ENCODE measurements around the gene RLN3.
"Not testable (repeated sequence)": the region's sequence is repeated elsewhere in the genome, so short reads cannot be mapped to it uniquely, and the experiment has no call there.

Gene RLN3

DNA sequence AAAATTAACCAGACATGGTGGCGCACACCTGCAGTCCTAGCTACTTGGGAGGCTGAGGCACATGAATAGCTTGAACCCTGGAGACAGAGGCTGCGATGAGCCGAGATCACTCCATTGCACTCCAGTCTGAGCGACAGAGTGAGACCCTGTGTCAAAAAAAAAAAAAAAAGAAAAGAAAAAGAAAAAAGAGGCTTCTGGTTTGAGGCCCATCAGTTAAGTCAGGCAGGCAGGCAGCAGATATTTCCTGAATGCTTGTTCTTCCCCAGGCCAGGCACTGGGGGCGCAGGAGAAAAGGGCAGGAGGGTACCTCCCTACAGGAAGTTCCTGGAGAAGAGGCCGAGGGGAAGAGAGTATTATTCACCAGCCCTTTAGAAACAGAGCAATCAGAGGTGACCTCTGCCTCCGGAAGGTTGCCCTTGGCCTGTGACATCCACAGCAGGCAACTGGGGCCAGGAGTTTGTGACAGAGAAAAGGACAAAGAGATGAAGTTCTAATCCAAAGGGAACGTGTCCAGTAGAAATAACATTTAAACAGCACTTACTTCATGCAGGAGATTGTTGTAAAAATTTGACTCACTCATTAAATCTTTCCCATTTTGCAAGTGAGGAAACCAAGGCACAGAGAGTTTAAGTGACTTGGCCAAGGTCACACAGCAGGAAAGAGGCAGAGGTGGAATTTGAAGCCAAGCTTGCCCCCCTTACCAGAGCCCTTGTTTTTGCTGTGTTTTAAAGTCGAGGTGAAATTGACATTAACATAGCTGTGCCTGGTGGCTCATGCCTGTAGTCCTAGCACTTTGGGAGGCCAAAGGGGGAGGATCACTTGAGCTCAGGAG lies 4.3 kb upstream of the RLN3 start:
- DNase-seq: peak; percentile 93

DNA sequence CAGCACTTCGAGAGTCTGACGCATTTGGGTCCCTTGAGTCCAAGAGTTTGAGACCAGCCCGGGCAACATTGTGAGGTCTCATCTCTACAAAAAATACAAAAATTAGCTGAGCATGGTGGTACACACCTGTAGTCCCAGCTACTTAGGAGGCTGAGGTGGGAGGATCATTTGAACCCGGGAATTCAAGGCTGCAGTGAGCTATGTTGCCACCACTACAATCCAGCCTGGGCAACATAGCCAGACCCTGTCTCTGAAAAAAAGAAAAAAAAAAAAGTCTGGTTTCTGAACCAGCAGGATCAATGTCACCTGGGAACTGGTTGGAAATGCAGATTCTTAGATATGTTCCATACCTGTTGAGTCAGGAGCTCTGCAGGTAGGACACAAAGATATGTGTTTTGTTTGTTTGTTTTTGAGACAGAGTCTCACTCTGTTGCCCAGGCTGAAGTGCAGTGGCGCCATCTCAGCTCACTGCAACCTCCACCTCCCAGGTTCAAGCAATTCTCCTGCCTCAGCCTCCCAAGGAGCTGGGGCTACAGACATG lies 1.2 kb upstream of the RLN3 start:
- DNase-seq: not testable (repeated sequence)

DNA sequence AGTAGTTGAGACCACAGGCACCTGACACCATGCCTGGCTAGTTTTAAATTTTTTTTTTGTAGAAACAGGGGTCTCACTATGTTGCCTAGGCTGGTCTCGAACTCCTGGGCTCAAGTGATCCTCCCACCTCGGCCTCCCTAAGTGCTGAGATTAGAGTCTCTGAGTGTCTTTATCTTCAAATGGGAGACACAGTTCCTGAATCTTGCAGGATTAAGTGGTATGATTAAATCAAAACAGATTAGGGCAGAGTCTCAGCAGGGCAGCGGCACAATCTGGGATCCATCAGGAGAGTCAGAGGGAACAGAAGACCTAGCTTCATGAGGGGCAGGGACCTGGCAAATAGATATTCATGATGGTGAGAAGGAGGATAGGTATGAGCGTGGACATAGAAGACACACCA lies 953 bp downstream of the RLN3 start:
- DNase-seq: no peak

DNA sequence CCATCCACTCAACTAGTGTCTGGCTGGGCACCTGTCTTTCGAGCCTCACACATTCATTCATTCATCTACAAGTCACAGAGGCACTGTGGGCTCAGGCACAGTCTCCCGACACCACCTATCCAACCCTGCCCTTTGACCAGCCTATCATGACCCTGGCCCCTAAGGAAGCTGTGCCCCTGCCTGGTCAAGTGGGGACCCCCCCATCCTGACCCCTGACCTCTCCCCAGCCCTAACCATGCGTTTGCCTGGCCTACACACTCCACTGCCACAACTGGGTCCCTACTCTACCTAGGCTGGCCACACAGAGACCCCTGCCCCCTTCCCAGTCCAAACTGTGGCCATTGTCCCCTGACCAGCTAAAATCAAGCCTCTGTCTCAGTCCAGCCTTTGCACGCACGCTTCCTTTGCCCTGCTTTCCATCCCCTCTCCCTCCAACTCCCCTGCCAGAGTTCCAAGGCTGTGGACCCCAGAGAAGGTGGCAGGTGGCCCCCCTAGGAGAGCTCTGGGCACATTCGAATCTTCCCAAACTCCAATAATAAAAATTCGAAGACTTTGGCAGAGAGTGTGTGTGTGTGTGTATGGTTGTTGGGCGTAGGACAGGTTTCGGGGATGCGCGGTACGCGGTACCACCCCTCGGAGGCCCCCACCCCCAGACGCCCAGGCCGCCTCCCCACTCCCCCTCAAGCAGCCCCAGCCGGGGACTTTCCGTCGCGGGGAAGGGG lies 3.2 kb downstream of the RLN3 start:
- no peak for DNase-seq

DNA sequence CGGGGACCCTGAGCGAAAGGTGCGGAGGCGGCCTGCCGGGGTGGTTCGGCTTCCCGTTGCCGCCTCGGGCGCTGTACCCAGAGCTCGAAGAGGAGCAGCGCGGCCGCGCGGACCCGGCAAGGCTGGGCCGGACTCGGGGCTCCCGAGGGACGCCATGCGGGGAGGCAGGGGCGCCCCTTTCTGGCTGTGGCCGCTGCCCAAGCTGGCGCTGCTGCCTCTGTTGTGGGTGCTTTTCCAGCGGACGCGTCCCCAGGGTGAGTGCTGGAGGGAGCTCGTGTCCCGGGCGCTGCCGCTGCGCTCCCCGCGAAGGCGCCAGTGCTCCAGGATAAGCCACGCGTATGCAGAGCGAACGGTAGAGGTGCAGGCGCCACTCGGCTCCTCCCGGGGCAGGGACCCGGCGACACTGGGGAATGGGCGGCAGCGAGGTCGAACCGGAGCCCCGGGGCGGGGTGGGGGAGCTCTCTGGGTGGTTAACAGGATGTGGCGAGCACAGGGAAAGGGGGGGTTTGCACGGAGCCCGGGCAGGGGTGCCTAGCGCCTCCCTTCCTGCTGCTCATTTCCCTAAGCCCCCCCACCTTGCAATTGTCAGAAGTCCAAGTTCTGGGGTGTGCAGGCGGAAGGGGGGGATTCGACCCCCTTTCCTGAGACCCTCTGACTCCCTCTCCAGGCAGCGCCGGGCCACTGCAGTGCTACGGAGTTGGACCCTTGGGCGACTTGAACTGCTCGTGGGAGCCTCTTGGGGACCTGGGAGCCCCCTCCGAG lies 4.0 kb downstream of the RLN3 start, which contains the start of gene IL27RA:
Gene IL27RA (plus strand): TSS at position 44 of the 762 bp plus-strand sequence. CDS start 111 bp downstream, at position 155.
- peak; percentile 93 for DNase-seq

DNA sequence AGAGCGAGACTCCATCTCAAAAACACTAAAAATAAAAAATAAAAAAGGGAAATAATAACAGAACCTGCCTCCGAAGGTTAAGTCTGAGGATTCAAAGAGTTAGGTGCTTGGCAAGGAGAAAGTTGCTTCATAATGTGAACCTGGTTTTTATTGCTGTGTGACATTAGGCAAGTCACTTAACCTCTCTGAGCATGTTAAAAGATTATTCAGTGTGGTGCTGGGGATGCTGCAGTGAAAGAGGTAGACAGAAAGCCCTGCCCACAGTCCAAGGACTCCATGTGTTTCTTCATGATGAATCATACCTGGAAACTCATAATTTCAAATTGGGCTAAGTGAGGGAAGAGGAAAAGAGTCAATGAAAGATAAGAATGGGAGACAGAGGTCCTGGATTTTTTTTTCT lies 6.0 kb downstream of the RLN3 start:
- no peak for DNase-seq

DNA sequence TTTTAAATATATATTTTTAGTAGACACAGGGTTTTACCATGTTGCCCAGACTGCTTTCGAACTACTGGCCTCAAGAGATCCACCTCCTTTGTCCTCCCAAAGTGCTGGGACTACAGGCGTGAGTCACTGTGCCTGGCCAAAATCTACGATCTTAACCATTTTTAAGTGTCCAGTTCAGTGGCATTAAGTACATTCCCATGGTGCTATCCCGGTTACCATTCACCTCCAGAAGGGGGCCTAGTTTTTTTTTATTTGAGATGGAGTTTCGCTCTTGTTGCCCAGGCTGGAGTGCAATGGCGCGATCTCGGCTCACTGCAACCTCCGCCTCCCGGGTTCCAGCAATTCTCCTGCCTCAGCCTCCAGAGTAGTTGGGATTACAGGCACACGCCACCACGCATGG lies 7.2 kb downstream of the RLN3 start:
- not testable (repeated sequence) for DNase-seq

DNA sequence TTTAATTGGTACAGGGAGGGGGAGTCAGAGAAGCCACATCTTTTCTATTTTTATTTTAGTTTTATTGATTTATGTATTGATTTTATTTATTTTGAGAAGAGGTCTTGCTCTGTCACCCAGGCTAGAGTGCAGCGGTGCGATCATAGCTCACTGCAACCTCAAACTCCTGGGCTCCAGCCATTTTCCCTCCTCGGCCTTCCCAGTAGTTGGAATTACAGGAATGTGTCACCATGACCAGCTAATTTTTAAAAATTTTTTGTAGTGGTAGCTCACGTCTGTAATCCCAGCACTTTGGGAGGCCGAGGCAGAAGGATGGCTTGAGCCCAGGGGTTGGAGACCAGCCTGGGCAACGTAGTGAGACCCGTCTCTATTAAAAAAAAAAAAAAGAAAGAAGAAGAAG lies 7.8 kb downstream of the RLN3 start:
- DNase-seq: no peak

DNA sequence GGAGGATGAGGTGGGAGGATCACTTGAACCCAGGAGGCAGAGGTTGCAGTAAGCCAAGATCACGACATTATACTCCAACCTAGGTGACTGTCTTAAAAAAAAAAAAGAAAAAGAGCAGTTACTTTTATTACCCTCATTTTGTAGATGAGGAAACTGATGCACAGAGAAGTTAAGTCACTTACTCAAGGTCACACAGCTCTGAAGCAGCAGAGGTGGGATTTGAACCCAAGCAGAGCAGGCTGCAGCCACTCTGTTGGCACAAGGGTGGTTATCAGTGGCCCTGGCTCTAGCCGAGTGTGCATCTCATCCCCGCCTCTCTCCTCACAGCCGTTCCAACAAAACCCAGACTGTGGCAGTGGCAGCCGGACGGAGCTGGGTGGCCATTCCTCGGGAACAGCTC lies 11.2 kb downstream of the RLN3 start:
- DNase-seq: no peak

DNA sequence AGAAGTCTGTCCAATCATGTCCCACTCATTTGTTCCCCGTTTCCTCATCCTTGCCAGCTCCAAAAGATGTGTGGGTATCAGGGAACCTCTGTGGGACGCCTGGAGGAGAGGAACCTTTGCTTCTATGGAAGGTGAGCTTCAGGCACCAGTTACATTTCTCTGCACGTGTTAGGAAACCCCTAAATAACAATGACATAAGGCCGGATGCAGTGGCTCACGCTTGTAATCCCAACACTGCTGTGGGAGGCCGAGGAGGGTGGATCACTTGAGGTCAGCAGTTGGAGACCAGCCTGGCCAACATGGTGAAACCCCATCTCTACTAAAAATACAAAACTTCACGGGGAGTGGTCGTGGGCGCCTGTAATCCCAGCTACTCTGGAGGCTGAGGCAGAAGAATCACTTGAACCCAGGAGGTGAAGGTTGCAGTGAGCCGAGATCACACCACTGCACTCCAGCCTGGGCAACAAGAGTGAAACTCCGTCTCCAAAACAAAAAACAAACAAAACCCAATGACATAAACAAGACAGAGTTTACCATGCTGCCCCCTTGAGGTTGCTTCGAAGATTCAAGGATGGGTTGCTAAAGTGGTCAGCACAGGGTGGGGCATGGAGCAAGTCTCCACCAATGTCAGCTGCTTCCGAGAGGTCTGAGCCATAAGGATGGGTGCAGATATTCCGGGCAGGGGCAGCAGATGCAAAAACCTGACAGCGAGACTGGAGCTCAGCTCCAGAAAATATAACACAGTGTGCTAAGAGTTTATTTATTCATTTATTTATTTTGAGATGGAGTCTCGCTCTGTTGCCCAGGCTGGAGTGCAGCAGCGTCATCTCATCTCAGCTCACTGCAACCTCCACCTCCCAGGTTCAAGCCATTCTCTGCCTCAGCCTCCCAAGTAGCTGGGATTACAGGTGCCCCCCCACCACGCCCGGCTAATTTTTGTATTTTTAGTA lies 15.0 kb downstream of the RLN3 start:
- DNase-seq: peak; percentile 82

DNA sequence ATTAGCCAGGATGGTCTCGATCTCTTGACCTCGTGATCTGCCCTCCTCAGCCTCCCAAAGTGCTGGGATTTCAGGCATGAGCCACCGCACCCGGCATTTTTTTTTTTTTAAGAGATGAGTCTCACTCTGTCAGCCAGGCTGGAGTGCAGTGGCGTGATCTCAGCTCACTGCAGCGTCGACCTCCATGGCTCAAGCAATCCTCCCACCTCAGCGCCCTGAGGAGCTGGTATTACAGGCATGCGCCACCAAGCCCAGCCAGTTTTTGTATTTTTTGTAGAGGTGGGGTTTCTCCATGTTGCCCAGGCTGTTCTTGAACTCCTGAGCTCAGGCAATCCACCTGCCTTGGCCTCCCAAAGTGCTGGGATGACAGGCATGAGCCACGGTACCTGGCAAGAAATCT lies 19.9 kb downstream of the RLN3 start:
- not testable (repeated sequence) for DNase-seq

DNA sequence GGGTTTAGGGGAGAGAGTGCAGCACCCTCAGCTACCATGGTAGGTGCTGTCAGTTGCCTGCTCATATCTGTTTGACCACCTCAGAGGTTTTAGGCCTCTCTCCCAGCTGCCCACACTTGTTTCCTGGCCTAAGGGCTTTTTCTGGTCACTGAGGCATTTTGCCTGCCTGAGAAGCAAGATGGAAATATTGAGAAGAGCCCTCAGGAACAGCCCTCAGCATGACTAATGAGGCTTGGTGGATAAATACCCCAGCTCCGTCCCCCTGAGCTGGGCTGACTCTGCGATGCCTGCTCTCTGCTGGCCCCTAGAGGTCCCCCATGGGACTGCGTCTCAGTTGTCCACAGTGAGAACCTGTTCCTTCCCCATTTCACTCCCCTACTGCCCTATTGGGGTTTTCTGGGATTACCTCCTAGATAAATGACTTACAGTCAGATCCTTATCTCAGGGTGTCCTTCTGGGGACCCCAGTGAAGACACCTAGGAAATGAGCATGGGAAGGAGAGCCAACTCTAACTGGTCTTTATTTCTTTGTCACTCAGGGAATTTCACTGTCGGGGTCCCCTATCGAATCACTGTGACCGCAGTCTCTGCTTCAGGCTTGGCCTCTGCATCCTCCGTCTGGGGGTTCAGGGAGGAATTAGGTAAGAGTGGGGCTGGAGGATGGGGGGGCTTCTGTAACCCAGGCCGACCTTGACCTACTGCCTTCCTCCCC lies 20.6 kb downstream of the RLN3 start:
- DNase-seq: peak; percentile 82

DNA sequence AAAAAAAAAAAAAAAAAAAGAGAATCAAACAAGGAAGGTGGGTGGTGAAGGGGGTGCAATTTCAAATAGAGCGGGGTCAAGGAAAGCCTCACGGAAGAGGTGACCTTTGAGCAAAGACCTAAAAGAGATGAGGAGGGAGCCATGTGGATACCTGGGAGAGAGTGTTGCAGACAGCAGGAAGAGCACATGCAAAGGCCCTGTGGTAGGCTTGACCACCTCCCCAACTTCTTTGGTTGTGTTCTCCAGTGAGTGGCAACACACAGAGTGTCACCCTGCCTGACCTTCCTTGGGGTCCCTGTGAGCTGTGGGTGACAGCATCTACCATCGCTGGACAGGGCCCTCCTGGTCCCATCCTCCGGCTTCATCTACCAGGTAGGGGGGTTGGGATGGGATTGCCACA lies 22.6 kb downstream of the RLN3 start:
- DNase-seq: no peak

DNA sequence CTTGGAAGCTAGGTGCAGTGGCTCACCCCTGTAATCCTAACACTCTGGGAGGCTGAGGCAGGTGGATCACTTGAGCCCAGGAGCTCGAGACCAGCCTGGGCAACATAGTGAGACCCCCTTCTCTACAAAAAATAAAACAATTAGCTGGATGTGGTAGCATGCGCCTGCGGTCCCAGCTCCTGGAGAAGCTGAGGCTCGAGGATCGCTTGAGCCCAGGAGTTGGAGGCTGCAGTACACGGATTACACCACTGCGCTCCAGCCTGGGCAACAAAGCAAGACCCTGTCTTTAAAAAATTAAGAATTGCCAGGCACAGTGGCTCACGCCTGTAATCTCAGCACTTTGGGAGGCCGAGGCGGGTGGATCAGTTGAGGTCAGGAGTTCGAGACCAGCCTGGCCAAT lies 23.0 kb downstream of the RLN3 start:
- DNase-seq: not testable (repeated sequence)

DNA sequence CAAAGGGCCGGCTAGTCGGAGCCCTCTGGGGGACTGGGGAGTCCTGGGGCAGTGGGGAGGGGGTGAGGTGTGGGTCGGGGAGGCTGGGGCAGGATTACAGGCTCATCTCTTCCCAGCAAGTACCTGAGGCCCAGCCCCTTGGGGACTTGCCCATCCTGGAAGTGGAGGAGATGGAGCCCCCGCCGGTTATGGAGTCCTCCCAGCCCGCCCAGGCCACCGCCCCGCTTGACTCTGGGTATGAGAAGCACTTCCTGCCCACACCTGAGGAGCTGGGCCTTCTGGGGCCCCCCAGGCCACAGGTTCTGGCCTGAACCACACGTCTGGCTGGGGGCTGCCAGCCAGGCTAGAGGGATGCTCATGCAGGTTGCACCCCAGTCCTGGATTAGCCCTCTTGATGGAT lies 24.0 kb downstream of the RLN3 start:
- DNase-seq: no peak

DNA sequence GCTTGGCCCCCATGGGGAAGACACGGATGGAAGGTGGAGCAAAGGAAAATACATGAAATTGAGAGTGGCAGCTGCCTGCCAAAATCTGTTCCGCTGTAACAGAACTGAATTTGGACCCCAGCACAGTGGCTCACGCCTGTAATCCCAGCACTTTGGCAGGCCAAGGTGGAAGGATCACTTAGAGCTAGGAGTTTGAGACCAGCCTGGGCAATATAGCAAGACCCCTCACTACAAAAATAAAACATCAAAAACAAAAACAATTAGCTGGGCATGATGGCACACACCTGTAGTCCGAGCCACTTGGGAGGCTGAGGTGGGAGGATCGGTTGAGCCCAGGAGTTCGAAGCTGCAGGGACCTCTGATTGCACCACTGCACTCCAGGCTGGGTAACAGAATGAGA lies 24.5 kb downstream of the RLN3 start:
- DNase-seq: no peak

DNA sequence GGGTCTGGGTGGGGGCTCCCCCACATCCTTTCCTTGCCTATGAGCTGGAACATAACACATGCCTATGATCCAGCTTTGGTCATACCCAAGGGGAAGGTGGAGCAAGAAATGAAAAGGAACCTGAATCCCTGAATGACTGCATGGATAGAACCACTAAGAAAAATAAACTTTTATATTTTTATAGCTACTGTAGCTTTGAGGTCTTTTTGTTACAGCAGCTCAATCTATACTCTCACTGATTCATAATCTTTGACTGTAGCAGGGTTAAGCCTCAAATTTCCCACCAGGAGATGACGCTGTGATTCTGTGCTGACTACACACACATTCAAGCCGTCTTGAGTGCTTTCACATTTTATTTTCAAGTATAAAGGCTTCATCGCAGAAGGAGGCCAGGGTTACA lies 25.1 kb downstream of the RLN3 start:
- no peak for DNase-seq

DNA sequence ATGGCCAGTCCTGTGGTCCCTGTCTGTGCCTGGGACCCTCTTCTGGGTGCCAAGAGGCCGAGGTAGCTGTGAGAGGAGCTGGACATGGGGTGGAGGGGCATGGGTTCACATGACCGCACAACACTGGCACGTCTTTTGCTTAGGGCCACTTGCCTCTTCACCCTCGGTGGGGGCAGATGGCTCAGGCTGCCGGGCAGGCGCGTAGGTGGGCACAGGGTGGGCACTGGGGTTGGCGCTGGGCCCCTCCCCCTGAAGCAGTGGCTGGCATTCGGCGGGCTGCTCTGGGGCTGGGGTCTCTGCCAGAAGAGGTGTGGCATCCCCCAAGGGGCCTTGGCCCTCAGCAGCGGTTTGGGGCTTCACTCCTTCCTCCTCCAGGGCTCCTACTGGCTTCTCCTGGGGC lies 25.6 kb downstream of the RLN3 start:
- DNase-seq: no peak

DNA sequence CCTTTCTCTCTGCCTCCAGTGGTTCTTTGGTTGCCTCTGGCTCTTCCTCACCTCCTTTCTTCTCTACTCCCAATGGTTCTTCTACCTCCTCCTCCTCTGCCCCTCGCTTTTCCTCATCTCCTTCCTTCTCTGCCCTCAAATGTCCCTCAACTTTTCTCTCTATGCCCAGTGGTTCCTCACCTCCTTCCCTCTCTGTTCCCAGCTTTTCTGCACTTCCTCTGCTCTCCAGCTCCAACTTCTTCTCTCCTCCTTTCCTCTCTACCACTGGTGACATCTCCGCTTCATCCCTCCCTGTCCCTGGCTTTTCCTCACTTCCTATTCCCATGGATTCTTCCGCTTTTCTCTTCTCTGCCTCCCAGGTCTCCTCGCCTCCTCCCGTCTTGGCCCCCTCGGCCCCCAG lies 26.2 kb downstream of the RLN3 start:
- no peak for DNase-seq

DNA sequence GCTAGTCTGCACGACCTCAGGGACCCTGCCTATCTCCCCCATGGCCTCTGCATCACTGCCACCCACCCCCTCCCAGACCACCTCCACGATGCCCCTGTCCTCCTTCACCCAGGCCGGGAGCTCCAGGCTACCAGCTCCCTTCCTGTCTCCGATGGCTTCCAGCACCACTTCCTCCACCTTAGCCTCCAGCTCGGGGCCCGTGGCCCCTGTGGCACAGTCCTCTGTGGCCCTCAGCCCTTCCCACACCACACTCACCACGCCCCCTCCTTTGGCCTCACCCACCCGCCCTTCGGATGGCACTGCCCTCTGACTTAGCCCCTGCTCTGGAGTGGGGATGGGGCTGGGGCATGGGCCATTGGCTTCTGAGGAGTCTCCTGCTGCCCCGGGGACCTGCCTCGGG lies 26.8 kb downstream of the RLN3 start:
- no peak for DNase-seq

DNA sequence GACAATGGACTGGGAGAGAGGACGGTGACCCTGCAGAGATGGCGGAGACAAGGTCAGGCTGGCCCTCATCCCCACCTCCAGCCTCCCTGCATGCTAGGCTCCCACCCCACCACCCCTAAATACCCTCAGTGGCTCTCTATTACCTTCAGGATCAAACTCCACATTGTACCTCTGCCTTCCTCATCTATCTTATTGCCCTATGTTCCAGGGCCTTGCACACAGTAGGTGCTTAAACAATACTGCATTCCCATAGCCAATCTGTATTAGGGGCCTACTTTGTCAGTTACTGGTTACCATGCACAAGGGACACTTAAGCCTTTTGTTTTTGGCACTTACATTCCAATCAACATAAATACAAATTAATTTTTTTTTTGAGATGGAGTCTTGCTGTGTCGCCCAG lies 27.4 kb downstream of the RLN3 start:
- DNase-seq: no peak

All from hematopoietic multipotent progenitor cell treated with erythropoietin and hydrocortisone succinate and interleukin-3 and kit ligand, for 4 days (in vitro differentiated cells).